A673 (cell line): ENCODE data around the gene PRSS38. TPM values are rescaled to one million over a fixed set of nuclear protein-coding genes. Genes with fewer than 3 reads are reported as not detected.

Experiments used
- BruUV-seq: library from RNA; stranded (reverse); fragments of 400-500 nt; replicated peaks from 2 replicates; lab custom pipeline; 2021; lab: Mats Ljungman, UMichigan
- CTCF ChIA-PET: fragments of 300-600 bp; sonication (Branson Sonifier 250); formaldehyde crosslinking; loops from one replicate; lab custom pipeline; 2022; ENCODE audit warnings: antibody characterized with exemption; lab: Charles Lee
- POLR2A ChIA-PET: fragments of 300-600 bp; sonication (Branson Sonifier 250); formaldehyde crosslinking; loops from one replicate; lab custom pipeline; 2022; ENCODE audit warnings: antibody characterized with exemption; ENCODE audit not compliant: low non-redundant PET; lab: Charles Lee
- DNase-seq: peaks from one replicate; pipeline ENCODE4 v3.0.0-alpha.2; 2015; ENCODE audit warnings: low spot score
- H3K27ac ChIP-seq: fragments of 200-600 bp; sonication (generic); 2 replicates; pipeline ENCODE4 v1.5.1; 2016; ENCODE audit warnings: mixed run types, low read depth, mild to moderate bottlenecking, mixed read lengths, antibody characterized with exemption, low read length; ENCODE audit not compliant: poor library complexity, severe bottlenecking
- H3K27me3 ChIP-seq: fragments of 200-600 bp; sonication (generic); replicated peaks from 2 replicates; pipeline ENCODE4 v1.6.1; 2017; ENCODE audit warnings: mixed run types, low read depth, mild to moderate bottlenecking, mixed read lengths, antibody characterized with exemption, low read length; ENCODE audit not compliant: insufficient read depth, poor library complexity
- H3K36me3 ChIP-seq: fragments of 200-600 bp; sonication (generic); 2 replicates; pipeline ENCODE4 v1.6.1; 2016; ENCODE audit warnings: mixed run types, mild to moderate bottlenecking, mixed read lengths, antibody characterized with exemption, low read length; ENCODE audit not compliant: insufficient read depth, poor library complexity, severe bottlenecking
- H3K4me1 ChIP-seq: fragments of 200-600 bp; sonication (generic); 2 replicates; pipeline ENCODE4 v1.6.1; 2017; ENCODE audit warnings: mixed run types, mild to moderate bottlenecking, mixed read lengths, antibody characterized with exemption, low read length; ENCODE audit not compliant: insufficient read depth, poor library complexity, severe bottlenecking
- H3K4me3 ChIP-seq: fragments of 200-600 bp; sonication (generic); 2 replicates; pipeline ENCODE4 v1.5.1; 2016; ENCODE audit warnings: low read depth, mixed run types, mild to moderate bottlenecking, mixed read lengths, low read length; ENCODE audit not compliant: poor library complexity, severe bottlenecking
- H3K9me3 ChIP-seq: fragments of 200-600 bp; sonication (generic); 2 replicates; pipeline ENCODE4 v1.6.1; 2016; ENCODE audit warnings: mixed run types, low read depth, mild to moderate bottlenecking, mixed read lengths, antibody characterized with exemption, low read length; ENCODE audit not compliant: poor library complexity, severe bottlenecking
- EZH2 ChIP-seq: fragments of 200-600 bp; sonication (generic); IDR thresholded peaks from 2 replicates; pipeline ENCODE4 v1.6.1; 2017; ENCODE audit warnings: borderline replicate concordance, low read depth, mild to moderate bottlenecking, mixed read lengths, antibody characterized with exemption, low read length; ENCODE audit not compliant: poor library complexity, severe bottlenecking
- intact Hi-C: fragments of 100-400 bp; cut with micrococcal nuclease; formaldehyde crosslinking; loops from one replicate; pipeline ENCODE4 v1.10.0; 2022; ENCODE audit not compliant: unreplicated experiment
- total RNA-seq: library from RNA; stranded (reverse); gene quantifications from 2 replicates; pipeline ENCODE4 v1.2.3, GENCODE V29; 2021
- TF ChIP-seq, protein P1 (sequence below): fragments of 300-800, 200-600 bp; sonication (generic); conservative IDR thresholded peaks from 2 replicates; pipeline ENCODE4 v1.5.1; 2017; ENCODE audit warnings: low read depth, mild to moderate bottlenecking, antibody characterized with exemption, low read length, moderate library complexity, mixed read lengths

PRSS38 gene
- total RNA-seq, 1 experiment from 2014 or later, result not detected

DNA sequence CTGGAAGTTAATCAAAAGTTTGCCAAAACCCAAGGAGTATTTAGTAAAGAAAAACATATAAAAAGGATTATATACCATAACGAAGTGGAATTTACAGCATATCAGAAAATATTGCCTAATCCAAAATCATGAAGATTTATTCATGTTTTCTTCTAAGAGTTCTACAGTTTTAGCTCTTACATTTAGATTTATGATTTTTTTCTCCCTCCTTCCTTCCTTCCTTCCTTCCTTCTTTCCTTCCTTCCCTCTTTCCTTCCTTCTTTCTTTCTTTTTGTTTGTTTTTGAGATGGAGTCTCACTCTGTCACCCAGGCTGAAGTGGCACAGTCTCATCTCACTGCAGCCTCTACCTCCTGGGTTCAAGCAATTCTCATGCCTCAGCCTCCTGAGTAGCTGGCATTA lies 15.7 kb upstream of the PRSS38 start:
- Histone ChIP-seq H3K4me3 (no peak overlapping the region), H3K9me3 (peaks cover 3% of the 10 kb centered on the region), H3K36me3 (no peaks in the 10 kb centered on the region), H3K27ac (no peak overlapping the region), H3K4me1 (peaks cover 3% of the 10 kb centered on the region), H3K27me3 (no peaks in the 10 kb centered on the region)
- DNase-seq, result no peak
- no TSS peak for BruUV-seq
- TF ChIP-seq, protein P1, sequence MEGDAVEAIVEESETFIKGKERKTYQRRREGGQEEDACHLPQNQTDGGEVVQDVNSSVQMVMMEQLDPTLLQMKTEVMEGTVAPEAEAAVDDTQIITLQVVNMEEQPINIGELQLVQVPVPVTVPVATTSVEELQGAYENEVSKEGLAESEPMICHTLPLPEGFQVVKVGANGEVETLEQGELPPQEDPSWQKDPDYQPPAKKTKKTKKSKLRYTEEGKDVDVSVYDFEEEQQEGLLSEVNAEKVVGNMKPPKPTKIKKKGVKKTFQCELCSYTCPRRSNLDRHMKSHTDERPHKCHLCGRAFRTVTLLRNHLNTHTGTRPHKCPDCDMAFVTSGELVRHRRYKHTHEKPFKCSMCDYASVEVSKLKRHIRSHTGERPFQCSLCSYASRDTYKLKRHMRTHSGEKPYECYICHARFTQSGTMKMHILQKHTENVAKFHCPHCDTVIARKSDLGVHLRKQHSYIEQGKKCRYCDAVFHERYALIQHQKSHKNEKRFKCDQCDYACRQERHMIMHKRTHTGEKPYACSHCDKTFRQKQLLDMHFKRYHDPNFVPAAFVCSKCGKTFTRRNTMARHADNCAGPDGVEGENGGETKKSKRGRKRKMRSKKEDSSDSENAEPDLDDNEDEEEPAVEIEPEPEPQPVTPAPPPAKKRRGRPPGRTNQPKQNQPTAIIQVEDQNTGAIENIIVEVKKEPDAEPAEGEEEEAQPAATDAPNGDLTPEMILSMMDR, result no peak
- TF ChIP-seq EZH2, result no peak
- intact Hi-C loops, result no loop called here
- ChIA-PET POLR2A (no interaction called here), CTCF (no interaction called here)

DNA sequence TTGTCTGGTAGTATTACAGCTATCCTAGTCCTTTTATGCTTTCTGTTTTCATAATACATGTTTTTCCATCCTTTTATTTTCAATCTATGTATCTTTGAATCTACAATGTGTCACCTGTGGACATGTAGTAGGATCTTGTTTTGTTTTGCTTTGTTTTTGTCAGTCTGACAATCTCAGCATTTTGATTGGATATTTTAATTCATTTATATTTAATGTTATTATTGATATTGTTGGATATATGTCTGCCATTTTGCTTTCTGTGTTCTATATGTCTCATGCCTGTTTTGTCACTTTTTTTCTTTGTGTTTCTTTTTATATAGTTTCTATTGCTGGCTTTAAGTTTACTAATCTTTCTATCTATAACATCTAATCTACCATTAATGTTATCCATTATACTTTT lies 11.5 kb upstream of the PRSS38 start:
- no TSS peak for BruUV-seq
- no peaks in the 10 kb centered on the region for H3K4me1 ChIP-seq
- POLR2A ChIA-PET, result no interaction called here
- DNase-seq, result no peak
- no peak overlapping the region for H3K27ac ChIP-seq
- H3K36me3 ChIP-seq, result no peaks in the 10 kb centered on the region
- no peak for TF ChIP-seq EZH2
- TF ChIP-seq, protein P1, result no peak
- no peak overlapping the region for H3K4me3 ChIP-seq
- CTCF ChIA-PET, result no interaction called here
- H3K27me3 ChIP-seq, result no peaks in the 10 kb centered on the region
- intact Hi-C loops, result no loop called here
- peaks cover 3% of the 10 kb centered on the region for H3K9me3 ChIP-seq

DNA sequence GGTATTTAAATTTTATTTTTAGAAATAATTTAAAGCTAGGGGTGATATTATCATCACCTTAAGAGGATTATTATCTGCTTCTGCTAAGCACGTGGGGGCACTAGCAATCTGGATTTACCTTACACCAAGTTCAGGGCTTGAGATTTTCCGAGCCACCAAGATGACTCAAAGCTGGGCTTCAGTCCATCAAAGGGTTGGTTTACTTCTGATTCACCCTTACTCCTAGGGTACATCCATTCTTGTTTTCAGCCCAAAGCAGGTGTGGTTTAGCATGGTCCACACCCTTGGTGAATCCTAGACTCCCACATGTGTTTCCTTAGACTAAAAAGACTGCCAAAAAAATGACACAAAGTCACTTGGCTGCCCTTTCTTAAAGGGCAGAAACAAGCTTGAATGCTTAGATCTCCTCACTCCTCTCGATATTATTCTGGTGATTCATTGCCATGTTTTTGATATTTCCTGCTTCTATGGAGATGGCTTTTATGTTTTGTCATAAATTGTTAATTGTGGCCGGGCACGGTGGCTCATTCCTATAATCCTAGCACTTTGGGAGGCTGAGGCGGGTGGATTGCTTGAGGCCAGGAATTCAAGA lies 9.8 kb upstream of the PRSS38 start:
- intact Hi-C loops, result no loop called here
- POLR2A ChIA-PET, result no interaction called here
- no peaks in the 10 kb centered on the region for H3K27me3 ChIP-seq
- H3K27ac ChIP-seq, result no peak overlapping the region
- no peak overlapping the region for H3K4me3 ChIP-seq
- H3K4me1 ChIP-seq, result no peaks in the 10 kb centered on the region
- BruUV-seq, result no TSS peak
- DNase-seq, result no peak
- TF ChIP-seq, protein P1, result no peak
- no peak for TF ChIP-seq EZH2
- CTCF ChIA-PET, result no interaction called here
- H3K36me3 ChIP-seq, result no peaks in the 10 kb centered on the region
- peaks cover 3% of the 10 kb centered on the region for H3K9me3 ChIP-seq
